Skeletal muscle tissue (tissue), 4 donors: ENCODE results near the gene MYO1E. TPM values are rescaled to one million over a fixed set of nuclear protein-coding genes. Genes with fewer than 3 reads are reported as not detected.

Experiments used
- H3K27ac ChIP-seq: one replicate; pipeline ENCODE4 v1.7.0; 2013; ENCODE audit warnings: mild to moderate bottlenecking, low read depth, low read length, inconsistent platforms
- H3K27me3 ChIP-seq, 3 donors: one replicate each; pipeline ENCODE4 v1.7.0; 2013; ENCODE audit warnings: low read length in 3 of 3; ENCODE audit not compliant: control insufficient read depth in 3 of 3, insufficient read depth in 3 of 3
- H3K36me3 ChIP-seq, 3 donors: one replicate each; pipeline ENCODE4 v1.7.0; 2013; ENCODE audit warnings: low read length in 3 of 3; ENCODE audit not compliant: control insufficient read depth in 3 of 3, insufficient read depth in 3 of 3
- H3K4me1 ChIP-seq, 3 donors: one replicate each; pipeline ENCODE4 v1.7.0; 2013; ENCODE audit warnings: low read length in 3 of 3, mild to moderate bottlenecking in 3 of 3; ENCODE audit not compliant: control insufficient read depth in 3 of 3, insufficient read depth in 3 of 3
- H3K4me3 ChIP-seq, 3 donors: one replicate each; pipeline ENCODE4 v1.7.0; 2013; ENCODE audit warnings: low read length in 3 of 3
- H3K9ac ChIP-seq, 3 donors: one replicate each; pipeline ENCODE4 v1.7.0; 2013; ENCODE audit warnings: low read length in 3 of 3, mild to moderate bottlenecking in 3 of 3, moderate library complexity in 2 of 3, low read depth in 1 of 3
- H3K9me3 ChIP-seq, 3 donors: one replicate each; pipeline ENCODE4 v1.7.0; 2013; ENCODE audit warnings: low read length in 3 of 3; ENCODE audit not compliant: control insufficient read depth in 3 of 3
- total RNA-seq: library from RNA; depleted of rRNA; stranded (reverse); fragments of >200 nt; gene quantifications from one replicate; pipeline ENCODE4 v1.2.3, GENCODE V29; 2014
- donor health status: Osteomylitis.

MYO1E gene
- total RNA-seq, 1 donor from 2014 or later, result 29.7 TPM

DNA sequence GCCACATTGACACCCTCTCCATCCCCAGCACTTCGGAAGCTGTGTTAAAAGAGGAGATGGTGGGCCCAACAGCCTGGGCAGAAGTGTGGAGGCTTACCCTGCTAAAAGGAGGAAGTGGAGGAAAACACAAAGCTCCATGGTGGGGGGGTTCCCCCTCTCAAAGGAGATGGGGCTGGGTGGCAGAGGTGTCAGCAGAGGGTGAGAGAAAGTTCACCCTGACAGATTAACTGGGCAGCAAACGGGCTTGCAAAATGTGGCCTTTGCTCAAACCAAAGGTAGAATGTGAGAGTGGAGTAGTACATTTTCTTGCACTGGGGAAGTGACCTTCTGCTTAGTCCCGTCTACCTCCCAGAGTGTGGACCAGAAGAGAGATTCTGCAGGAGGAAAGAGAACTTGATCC, 44.7 kb downstream of the MYO1E start:
- no peaks in the 10 kb centered on the region for H3K27me3 ChIP-seq
- H3K9ac ChIP-seq, result no peak overlapping the region
- no peak overlapping the region for H3K4me3 ChIP-seq
- H3K27ac ChIP-seq, result no peak overlapping the region
- peaks cover 0 to 11% (median 2%) of the 10 kb centered on the region in 3 donors for H3K4me1 ChIP-seq
- no peaks in the 10 kb centered on the region for H3K9me3 ChIP-seq
- no peaks in the 10 kb centered on the region for H3K36me3 ChIP-seq

DNA sequence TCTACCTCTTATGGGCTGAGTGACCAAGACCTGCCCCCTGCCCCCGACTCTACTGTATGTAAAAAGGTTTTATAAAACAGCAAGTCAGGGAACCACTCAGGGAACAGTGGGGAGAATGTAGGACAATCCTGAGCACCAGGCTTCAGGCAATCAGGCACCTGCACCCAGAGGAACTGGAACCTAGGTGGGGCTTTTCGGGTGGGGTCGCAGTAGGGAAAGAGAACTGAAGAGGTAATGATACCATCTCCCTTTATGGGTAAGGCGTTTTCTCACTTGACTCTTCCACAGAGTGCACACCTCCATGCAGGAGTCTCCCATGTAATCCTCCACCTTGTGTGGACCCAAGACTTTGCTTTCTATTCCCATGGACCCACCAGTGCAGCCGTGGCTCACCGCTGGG, 45.8 kb downstream of the MYO1E start:
- H3K9ac ChIP-seq, result no peak overlapping the region
- H3K9me3 ChIP-seq, result no peaks in the 10 kb centered on the region
- peaks cover 0 to 11% (median 0%) of the 10 kb centered on the region in 3 donors for H3K4me1 ChIP-seq
- no peak overlapping the region for H3K27ac ChIP-seq
- H3K36me3 ChIP-seq, result no peaks in the 10 kb centered on the region
- H3K4me3 ChIP-seq, result no peak overlapping the region
- no peaks in the 10 kb centered on the region for H3K27me3 ChIP-seq

DNA sequence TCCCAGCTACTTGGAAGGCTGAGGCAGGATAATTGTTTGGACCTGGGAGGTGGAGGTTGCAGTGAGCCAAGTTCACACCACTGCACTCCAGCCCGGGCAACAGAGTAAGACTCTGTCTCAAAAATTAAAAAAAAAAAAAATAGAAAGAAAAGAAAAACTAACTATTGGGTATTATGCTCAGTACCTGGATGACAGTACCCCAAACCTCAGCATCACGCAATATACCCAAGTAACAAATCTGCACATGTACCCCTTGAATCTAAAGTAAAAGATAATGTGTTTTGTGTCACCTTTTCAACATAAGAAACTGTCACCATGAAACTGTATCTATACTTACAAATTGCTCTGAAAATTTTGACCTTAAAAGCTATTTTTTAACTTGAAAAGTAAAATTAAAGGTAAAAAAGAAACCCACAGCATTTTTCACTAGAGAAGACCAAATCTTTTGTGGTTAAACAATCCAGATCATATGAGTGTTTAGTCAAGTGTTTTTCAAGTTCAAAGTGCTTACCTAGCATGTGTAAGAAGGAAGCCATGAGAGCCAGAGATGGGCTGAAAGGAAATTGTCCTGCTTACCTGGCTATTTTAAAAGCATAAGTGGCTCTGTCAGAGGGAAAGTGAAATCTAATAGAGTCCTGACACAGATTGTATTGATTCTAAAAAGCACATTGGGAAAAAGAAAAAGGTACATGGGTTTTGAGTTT, 50.5 kb downstream of the MYO1E start:
- H3K4me3 ChIP-seq, result no peak overlapping the region
- H3K27me3 ChIP-seq, result no peaks in the 10 kb centered on the region
- no peak overlapping the region for H3K9ac ChIP-seq
- H3K36me3 ChIP-seq, result no peaks in the 10 kb centered on the region
- peaks cover 0 to 1% (median 0%) of the 10 kb centered on the region in 3 donors for H3K4me1 ChIP-seq
- no peak overlapping the region for H3K27ac ChIP-seq
- H3K9me3 ChIP-seq, result no peaks in the 10 kb centered on the region

DNA sequence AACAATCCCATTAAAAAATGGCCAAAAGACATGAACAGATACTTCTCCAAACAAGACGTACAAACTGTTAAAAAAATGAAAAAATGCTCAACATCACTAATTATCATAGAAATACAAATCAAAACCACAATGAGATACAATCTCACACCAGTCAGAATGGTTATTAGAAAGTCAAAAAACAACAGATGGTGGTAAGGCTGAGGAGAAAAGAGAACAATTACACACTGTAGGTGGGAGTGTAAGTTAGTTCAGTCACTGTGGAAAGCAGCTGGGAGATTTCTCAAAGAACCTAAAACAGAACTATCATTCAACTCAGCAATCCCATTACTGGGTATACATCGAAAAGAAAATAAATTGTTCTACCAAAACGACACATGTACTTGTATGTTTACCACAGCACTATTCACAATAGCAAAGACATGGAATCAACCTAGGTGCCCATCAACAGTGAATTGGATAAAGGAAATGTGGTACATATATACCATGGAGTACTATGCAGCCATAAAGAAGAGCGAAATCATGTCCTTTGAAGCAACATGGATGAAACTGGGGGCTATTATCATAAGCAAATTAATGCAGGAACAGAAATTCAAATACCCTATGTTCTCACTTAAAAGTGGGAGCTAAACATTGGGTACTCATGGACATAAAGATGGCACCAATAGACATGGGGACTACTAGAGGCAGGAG, 51.5 kb downstream of the MYO1E start:
- Histone ChIP-seq H3K4me1 (peaks cover 2 to 5% (median 2%) of the 10 kb centered on the region in 3 donors), H3K4me3 (no peak overlapping the region), H3K9me3 (no peaks in the 10 kb centered on the region), H3K9ac (no peak overlapping the region), H3K36me3 (no peaks in the 10 kb centered on the region), H3K27ac (no peak overlapping the region), H3K27me3 (no peaks in the 10 kb centered on the region)

DNA sequence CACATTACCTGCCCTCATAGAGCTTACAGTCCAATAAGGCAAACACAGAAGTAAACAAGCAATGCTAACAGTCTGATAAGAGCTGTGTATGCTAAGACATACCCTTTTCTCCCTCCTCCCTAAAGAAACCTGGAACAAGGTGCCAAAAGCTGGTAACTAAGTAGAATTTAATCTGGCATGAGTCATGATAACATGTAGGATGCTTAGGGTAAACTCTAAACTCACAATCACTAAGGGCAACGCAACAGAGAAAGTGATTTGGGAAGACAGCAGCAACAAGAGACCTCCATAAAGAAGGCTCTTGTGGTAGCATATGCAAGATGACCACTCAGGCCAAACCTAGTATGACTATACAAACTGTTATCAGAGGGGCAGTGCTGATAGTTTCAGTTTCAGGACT, 55.5 kb downstream of the MYO1E start:
- no peaks in the 10 kb centered on the region for H3K36me3 ChIP-seq
- H3K4me1 ChIP-seq, result peaks cover 21 to 26% (median 21%) of the 10 kb centered on the region in 3 donors
- no peak overlapping the region for H3K27ac ChIP-seq
- no peak overlapping the region for H3K9ac ChIP-seq
- no peak overlapping the region for H3K4me3 ChIP-seq
- no peaks in the 10 kb centered on the region for H3K9me3 ChIP-seq
- no peaks in the 10 kb centered on the region for H3K27me3 ChIP-seq

DNA sequence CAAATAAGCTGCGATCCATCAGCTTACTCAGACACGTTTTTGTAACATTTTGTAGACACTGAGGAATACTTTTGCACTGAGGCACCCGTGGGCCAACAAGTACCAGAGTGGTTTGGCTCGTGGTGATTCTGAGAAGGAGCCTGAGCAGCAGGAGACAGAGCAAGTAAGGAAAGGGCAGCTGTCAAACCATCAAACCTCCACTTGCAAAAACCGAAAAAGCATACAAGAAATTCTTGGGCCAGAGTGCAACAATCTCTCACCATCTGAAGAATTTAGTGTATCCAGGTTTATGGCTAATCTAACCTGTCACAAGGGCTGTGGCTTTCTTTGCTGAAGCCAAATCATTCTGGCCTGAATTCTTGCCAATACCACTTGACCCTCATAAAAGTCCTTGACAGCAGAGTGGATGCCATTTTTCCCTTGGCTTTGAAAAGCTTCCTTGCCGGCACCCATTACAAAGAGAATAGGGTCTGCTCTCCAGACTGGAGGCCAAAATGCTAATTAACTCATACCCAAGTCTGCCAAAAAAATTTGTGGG, 56.7 kb downstream of the MYO1E start:
- H3K4me1 ChIP-seq, result peaks cover 21 to 27% (median 21%) of the 10 kb centered on the region in 3 donors
- no peak overlapping the region for H3K27ac ChIP-seq

DNA sequence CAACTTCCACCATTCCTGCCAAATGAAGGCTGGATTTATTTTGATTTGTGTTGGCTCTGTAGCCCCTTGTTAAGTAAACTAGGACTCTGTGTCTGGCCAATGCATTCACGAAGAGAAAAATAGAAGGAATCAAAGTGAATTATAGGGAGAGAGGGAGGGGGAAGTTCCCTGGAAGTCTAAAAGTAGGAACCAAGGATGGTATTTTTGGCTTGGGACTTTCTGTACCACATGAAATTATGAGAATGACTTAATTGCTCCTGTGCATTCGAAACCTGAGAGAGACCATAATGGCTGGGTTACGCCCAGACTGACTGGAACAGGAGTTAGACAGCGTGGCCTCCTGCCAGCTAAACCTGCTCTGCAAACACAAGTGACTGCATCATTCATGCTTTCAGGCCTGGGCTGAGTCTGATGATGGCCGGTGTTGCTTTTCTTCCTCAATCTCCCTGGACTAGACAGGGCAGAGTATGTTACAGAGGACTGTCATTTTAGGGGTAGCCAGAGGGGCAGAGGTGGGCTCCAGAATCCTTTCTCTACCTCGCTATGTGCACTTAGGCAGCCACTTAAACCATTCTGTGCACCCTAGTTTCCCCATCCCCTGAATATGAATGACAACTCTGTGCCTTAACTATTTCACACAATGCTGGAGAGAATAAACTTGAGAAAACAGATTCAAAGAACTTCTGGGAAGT, 58.9 kb downstream of the MYO1E start:
- no peaks in the 10 kb centered on the region for H3K27me3 ChIP-seq
- H3K36me3 ChIP-seq, result no peaks in the 10 kb centered on the region
- no peak overlapping the region for H3K9ac ChIP-seq
- peak overlapping the region; percentile 3 for H3K27ac ChIP-seq
- H3K9me3 ChIP-seq, result no peaks in the 10 kb centered on the region
- no peak overlapping the region for H3K4me3 ChIP-seq
- peaks cover 21 to 27% (median 21%) of the 10 kb centered on the region in 3 donors for H3K4me1 ChIP-seq

More for the DNA sequence above, 56.7 kb downstream of the MYO1E start:
- no peak overlapping the region for H3K9ac ChIP-seq
- H3K36me3 ChIP-seq, result no peaks in the 10 kb centered on the region
- H3K27me3 ChIP-seq, result no peaks in the 10 kb centered on the region
- H3K9me3 ChIP-seq, result no peaks in the 10 kb centered on the region
- H3K4me3 ChIP-seq, result no peak overlapping the region

DNA sequence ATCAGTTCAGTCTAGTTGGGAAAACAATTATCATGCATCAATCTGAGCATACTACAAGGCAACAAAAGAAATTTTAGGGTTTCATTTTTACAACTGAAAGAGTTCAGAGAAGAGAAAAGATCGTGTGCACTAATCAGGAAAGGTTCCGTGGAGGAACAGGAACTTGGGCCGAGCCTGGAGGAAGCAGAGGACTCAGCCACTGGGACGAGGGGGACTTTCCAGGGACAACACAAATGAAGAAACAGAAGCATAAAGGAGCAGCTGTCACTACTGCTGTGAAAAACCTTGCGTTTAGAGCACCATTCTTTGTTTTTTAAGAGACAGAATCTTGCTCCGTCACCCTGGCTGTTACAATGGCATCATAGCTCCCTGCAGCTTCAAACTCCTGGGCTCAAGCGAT, 60.5 kb downstream of the MYO1E start:
- H3K27me3 ChIP-seq, result no peaks in the 10 kb centered on the region
- H3K9me3 ChIP-seq, result no peaks in the 10 kb centered on the region
- no peak overlapping the region for H3K27ac ChIP-seq
- H3K9ac ChIP-seq, result no peak overlapping the region
- peaks cover 21 to 26% (median 21%) of the 10 kb centered on the region in 3 donors for H3K4me1 ChIP-seq
- no peak overlapping the region for H3K4me3 ChIP-seq
- H3K36me3 ChIP-seq, result no peaks in the 10 kb centered on the region

DNA sequence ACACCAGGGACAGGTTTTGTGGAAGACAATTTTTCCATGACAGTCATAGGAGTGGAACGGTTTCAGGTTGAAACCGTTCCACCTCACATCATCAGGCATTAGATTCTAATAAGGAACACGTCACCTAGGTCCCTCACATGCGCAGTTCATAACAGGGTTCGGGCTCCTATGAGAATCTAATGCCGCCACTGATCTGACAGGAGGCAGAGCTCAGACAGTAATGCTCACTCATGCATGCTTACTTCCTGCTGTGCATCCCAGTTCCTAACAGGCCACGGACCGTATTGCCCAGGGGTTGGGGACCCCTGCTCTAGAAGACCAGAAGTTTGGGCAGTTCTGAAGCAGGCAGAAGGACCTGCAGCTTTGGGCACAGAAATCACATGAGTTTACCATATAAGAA, 61.5 kb downstream of the MYO1E start:
- Histone ChIP-seq H3K4me1 (peaks cover 19 to 26% (median 19%) of the 10 kb centered on the region in 3 donors), H3K27me3 (no peaks in the 10 kb centered on the region)

DNA sequence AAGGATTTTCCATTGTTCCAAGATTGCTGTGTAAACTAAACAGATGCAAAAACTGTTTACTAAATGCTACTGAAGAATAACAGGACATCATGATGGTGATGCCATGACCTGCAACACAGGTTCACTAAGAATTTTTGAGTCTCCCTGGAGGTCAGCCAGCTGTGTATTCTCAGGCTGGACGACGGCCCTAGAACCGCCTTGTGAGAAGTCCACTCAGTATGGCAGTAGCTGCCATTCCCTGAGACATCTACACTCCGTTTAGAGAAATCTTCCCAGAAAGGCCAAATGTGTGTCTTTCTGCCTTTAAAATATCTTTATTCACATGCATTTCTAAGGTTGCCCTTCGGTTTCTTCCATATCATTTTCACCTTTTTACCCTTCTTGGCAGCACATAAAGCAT, 63.3 kb downstream of the MYO1E start:
- no peaks in the 10 kb centered on the region for H3K27me3 ChIP-seq
- no peak overlapping the region for H3K27ac ChIP-seq
- H3K36me3 ChIP-seq, result no peaks in the 10 kb centered on the region
- no peak overlapping the region for H3K4me3 ChIP-seq
- peaks cover 11 to 21% (median 19%) of the 10 kb centered on the region in 3 donors for H3K4me1 ChIP-seq
- no peak overlapping the region for H3K9ac ChIP-seq
- H3K9me3 ChIP-seq, result no peaks in the 10 kb centered on the region

More for the DNA sequence above, 61.5 kb downstream of the MYO1E start:
- no peak overlapping the region for H3K4me3 ChIP-seq
- no peak overlapping the region for H3K27ac ChIP-seq
- H3K9me3 ChIP-seq, result no peaks in the 10 kb centered on the region
- no peaks in the 10 kb centered on the region for H3K36me3 ChIP-seq
- no peak overlapping the region for H3K9ac ChIP-seq
